ENCODE data around the gene MLYCD.
A peak's percentile ranks its signal among the peaks of the same experiment; 100 is the strongest.

Gene MLYCD

DNA sequence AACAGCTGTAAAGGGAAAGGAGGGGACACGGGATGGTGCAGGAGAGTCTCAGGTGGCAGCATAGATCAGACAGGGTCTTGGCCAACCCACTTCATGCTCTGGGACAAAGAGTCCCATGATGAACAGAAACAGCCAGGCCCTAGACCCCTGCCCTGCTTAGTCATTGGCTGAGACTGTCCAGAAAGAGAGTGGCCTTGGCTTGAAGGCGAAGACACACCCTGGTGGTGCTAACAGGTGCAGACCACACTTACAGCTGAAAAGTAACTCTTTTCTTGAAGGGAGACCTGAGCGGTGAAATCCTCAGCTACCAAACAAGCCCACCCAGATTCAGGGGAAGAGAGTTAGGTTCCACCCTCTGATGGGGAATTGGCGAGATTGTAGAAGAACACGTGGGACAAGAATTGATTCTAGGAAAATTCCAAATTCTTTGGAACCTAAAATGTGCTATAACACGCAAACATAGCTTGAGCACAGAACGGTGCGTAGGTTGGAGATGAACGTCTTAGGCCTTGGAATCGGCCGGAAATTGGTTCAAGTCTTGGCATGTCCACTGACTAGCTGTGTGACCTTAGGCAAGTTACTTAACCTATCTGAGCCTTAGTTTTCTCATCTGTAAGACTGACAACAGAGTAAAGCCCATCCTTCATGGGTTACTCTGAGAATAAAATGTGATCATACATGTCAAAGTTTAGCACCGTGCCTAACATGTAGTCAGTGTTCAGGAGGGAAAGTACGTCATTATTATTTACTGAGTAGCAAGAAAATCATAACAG, 12.5 kb upstream of the MLYCD start:
- no peak overlapping the region for H3K4me3 ChIP-seq (replicated peaks; ENCODE audit: low read depth, low read length)
- DNase-seq (ENCODE audit: low read depth) = no peak
- no peak for TF ChIP-seq CTCF (IDR thresholded peaks at IDR 0.05; ENCODE audit: low read length, missing control alignments)

DNA sequence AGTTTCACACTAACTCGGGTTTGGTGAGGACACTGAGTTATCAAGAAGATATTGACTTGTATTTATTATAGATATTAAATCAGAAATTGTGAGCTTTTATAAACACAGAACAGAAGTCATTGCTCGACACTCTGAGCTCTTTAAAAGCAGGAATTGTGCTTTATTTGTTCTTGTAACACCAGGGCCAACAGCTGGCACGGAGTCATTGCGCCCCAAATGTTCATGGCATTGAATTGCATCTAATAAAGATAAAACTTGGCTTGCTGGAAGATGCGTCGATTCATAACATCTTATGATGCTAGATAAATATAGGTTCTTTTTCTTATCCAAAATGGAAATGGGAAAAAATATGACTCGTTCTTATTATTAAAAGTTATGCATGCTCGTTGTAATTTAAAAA, 11.8 kb upstream of the MLYCD start:
- peak; percentile 17 for DNase-seq (ENCODE audit: low read depth)
- peak; percentile 13 for TF ChIP-seq CTCF (IDR thresholded peaks at IDR 0.05; ENCODE audit: low read length, missing control alignments)
- no peak overlapping the region for H3K4me3 ChIP-seq (replicated peaks; ENCODE audit: low read depth, low read length)

DNA sequence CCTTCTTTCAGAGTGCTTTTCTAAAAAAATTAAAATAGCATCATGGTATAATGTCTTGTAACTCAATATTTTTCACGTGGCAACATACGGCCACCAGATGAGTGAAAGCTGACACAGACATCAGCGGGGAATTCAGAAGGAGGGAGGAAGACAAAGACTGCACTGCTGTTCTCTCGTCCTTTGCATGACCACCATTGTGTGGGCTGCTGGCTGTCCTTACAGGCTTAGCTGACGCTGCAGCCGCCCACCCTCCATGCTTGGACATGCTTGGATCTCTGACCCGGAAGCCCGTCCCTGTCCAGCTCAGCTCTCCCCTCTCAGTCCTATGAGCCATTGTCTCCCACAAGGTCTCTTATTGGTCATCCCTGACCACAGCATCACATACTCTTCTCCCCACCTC, 11.4 kb upstream of the MLYCD start:
- no peak for TF ChIP-seq CTCF (IDR thresholded peaks at IDR 0.05; ENCODE audit: low read length, missing control alignments)
- DNase-seq (ENCODE audit: low read depth) = no peak
- H3K4me3 ChIP-seq (replicated peaks; ENCODE audit: low read depth, low read length) = no peak overlapping the region

DNA sequence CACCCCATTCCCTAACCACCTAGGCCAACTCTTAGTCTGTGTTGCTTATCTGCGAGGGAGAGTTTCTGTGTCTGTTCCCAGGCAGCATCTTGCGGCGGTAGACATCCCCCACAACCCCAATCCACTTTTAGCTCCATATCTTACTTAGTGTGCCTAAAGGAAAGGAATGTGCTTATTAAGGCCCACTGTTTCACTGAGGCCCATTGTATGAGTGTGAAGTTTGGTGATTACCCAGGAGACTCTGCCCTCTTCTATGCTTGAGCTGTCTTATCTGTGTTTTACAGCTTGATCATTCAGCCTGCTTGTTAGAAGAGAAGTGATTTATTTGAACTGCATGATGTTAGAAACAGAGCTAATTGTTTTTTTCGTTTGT, 10.3 kb upstream of the MLYCD start:
- TF ChIP-seq CTCF (IDR thresholded peaks at IDR 0.05; ENCODE audit: low read length, missing control alignments) = no peak
- no peak overlapping the region for H3K4me3 ChIP-seq (replicated peaks; ENCODE audit: low read depth, low read length)
- no peak for DNase-seq (ENCODE audit: low read depth)

GRCh38 chr16:83890359-83890758, 8.6 kb upstream of the MLYCD start:
- no peak for DNase-seq (ENCODE audit: low read depth)
- TF ChIP-seq CTCF (IDR thresholded peaks at IDR 0.05; ENCODE audit: low read length, missing control alignments) = no peak
- H3K4me3 ChIP-seq (replicated peaks; ENCODE audit: low read depth, low read length) = no peak overlapping the region

- no peak for TF ChIP-seq CTCF (IDR thresholded peaks at IDR 0.05; ENCODE audit: low read length, missing control alignments)
- DNase-seq (ENCODE audit: low read depth) = no peak
- no peak overlapping the region for H3K4me3 ChIP-seq (replicated peaks; ENCODE audit: low read depth, low read length)
These were observed 7.2 kb upstream of the MLYCD start for GRCh38 chr16:83891742-83892141.

DNA sequence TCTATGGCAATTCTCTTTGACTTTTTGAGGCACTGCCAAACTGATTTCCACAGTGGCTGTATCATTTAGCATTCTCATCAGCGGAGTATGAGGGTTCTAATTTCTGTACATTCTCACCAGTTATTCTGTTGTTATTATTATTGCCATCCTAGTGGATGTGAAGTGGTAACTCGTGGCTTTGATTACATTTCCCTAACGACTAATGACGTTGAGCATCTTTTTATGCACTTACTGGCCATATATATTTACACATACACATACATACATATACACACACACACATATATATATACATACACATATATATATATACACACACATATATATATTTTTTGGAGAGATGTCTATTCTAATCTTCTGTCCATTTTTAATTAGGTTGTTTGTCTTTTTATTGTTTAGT, 3.7 kb upstream of the MLYCD start:
- no peak for DNase-seq (ENCODE audit: low read depth)
- no peak for TF ChIP-seq CTCF (IDR thresholded peaks at IDR 0.05; ENCODE audit: low read length, missing control alignments)
- no peak overlapping the region for H3K4me3 ChIP-seq (replicated peaks; ENCODE audit: low read depth, low read length)
